ENCODE measurements around the gene SERGEF. TPM values are rescaled to one million over a fixed set of nuclear protein-coding genes. Genes with fewer than 3 reads are reported as not detected.

The SERGEF gene
- total RNA-seq, 4 donors from 2014 or later: 17.1 to 39.3 (median 33.1) TPM

DNA sequence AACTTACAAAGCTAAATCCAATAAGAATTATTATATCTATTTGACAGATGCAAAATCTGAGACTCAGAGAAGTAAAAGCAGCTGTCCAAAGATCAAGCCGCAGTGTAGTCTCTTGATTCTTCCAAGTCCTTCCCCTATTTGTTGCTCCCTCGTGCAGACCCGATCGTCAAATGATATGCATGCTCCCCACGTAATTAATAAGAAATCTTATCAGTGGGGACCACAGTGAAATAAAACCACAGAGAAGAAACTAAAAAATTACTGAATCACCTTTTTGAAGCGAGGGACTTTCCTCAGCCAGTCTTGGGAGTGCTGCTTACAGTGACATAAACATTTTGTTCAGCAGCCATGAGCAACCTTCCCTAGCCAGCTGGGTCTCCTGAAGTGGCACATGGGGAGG lies 64.6 kb downstream of the SERGEF start:
- no peak for DNase-seq (ENCODE audit: low spot score in 2 of 2)
- TF ChIP-seq, protein P1, sequence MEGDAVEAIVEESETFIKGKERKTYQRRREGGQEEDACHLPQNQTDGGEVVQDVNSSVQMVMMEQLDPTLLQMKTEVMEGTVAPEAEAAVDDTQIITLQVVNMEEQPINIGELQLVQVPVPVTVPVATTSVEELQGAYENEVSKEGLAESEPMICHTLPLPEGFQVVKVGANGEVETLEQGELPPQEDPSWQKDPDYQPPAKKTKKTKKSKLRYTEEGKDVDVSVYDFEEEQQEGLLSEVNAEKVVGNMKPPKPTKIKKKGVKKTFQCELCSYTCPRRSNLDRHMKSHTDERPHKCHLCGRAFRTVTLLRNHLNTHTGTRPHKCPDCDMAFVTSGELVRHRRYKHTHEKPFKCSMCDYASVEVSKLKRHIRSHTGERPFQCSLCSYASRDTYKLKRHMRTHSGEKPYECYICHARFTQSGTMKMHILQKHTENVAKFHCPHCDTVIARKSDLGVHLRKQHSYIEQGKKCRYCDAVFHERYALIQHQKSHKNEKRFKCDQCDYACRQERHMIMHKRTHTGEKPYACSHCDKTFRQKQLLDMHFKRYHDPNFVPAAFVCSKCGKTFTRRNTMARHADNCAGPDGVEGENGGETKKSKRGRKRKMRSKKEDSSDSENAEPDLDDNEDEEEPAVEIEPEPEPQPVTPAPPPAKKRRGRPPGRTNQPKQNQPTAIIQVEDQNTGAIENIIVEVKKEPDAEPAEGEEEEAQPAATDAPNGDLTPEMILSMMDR (IDR thresholded peaks at IDR 0.05): no peak
- no peak for TF ChIP-seq POLR2A (IDR thresholded peaks at IDR 0.05)
- intact Hi-C loops (cut with DNase I; ENCODE audit: low total_unique reads): no loop called here
- 92 to 93% methylated on average over 6 of the region's 6 CpGs for WGBS, 2 donors
- no peak overlapping the region for H3K4me3 ChIP-seq (ENCODE audit: low read depth, poor library complexity, severe bottlenecking)

- H3K4me3 ChIP-seq (ENCODE audit: low read depth, poor library complexity, severe bottlenecking): no peak overlapping the region
- TF ChIP-seq, protein P1 (IDR thresholded peaks at IDR 0.05): no peak
- TF ChIP-seq POLR2A (IDR thresholded peaks at IDR 0.05): no peak
- 56 to 74% methylated on average over 1 of the region's 1 CpG for whole genome bisulfite sequencing, 2 donors
- no peak for DNase-seq (ENCODE audit: low spot score in 2 of 2)
- intact Hi-C loops (cut with DNase I; ENCODE audit: low total_unique reads): no loop called here
These were observed 73.3 kb downstream of the SERGEF start for GRCh38 chr11:17939542-17939941.

GRCh38 chr11:17936790-17937189 lies 76.1 kb downstream of the SERGEF start:
- DNase-seq (ENCODE audit: low spot score in 2 of 2): no peak
- TF ChIP-seq, protein P1 (IDR thresholded peaks at IDR 0.05): no peak
- no peak for TF ChIP-seq POLR2A (IDR thresholded peaks at IDR 0.05)
- 96 to 100% methylated on average over 1 of the region's 1 CpG for WGBS, 2 donors
- intact Hi-C loops (cut with DNase I; ENCODE audit: low total_unique reads): no loop called here
- no peak overlapping the region for H3K4me3 ChIP-seq (ENCODE audit: low read depth, poor library complexity, severe bottlenecking)

- no peak for TF ChIP-seq POLR2A (IDR thresholded peaks at IDR 0.05)
- TF ChIP-seq, protein P1 (IDR thresholded peaks at IDR 0.05): no peak
- WGBS, 2 donors: 92 to 94% methylated on average over 1 of the region's 1 CpG
- DNase-seq (ENCODE audit: low spot score in 2 of 2): no peak
- intact Hi-C loops (cut with DNase I; ENCODE audit: low total_unique reads): no loop called here
- H3K4me3 ChIP-seq (ENCODE audit: low read depth, poor library complexity, severe bottlenecking): no peak overlapping the region
These were observed 78.7 kb downstream of the SERGEF start for GRCh38 chr11:17934194-17934593.

GRCh38 chr11:17933708-17934107 lies 79.1 kb downstream of the SERGEF start:
- no peak for DNase-seq (ENCODE audit: low spot score in 2 of 2)
- intact Hi-C loops (cut with DNase I; ENCODE audit: low total_unique reads): no loop called here
- 77% methylated on average over 1 of the region's 1 CpG for WGBS, 2 donors
- TF ChIP-seq, protein P1 (IDR thresholded peaks at IDR 0.05): no peak
- TF ChIP-seq POLR2A (IDR thresholded peaks at IDR 0.05): no peak
- no peak overlapping the region for H3K4me3 ChIP-seq (ENCODE audit: low read depth, poor library complexity, severe bottlenecking)

DNA sequence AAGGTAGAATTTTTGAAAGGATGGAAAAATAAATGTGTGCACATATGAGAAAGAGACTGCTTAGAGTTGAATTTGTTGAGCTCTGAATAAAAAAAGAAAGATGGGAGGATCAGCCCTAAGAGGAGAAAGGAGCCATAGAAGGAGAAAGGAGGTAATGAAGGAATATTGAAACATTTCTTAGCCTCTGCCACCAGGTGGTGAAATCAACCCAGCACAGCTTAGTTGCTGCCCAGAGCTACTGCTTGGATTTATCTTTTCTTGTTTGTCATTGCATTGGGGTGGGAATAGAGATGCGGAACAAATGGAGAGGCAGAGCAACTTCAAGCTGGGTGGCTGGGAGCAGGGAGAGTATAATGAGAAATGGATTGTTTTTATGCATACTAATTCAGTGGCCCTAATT lies 80.4 kb downstream of the SERGEF start:
- DNase-seq (ENCODE audit: low spot score in 2 of 2): no peak
- TF ChIP-seq, protein P1 (IDR thresholded peaks at IDR 0.05): no peak
- no peak for TF ChIP-seq POLR2A (IDR thresholded peaks at IDR 0.05)
- 95 to 100% methylated on average over 1 of the region's 1 CpG for WGBS, 2 donors
- intact Hi-C loops (cut with DNase I; ENCODE audit: low total_unique reads): no loop called here
- no peak overlapping the region for H3K4me3 ChIP-seq (ENCODE audit: low read depth, poor library complexity, severe bottlenecking)
